ENCODE results near the gene ANKRD23. TPM values are rescaled to one million over a fixed set of nuclear protein-coding genes. Genes with fewer than 3 reads are reported as not detected.

Gene ANKRD23
- total and polyA plus RNA-seq, 2 of the 8 experiments (the other 6 are each of a cell fraction or from before 2014, with no cell fraction given), result 3.4 to 3.5 TPM

DNA sequence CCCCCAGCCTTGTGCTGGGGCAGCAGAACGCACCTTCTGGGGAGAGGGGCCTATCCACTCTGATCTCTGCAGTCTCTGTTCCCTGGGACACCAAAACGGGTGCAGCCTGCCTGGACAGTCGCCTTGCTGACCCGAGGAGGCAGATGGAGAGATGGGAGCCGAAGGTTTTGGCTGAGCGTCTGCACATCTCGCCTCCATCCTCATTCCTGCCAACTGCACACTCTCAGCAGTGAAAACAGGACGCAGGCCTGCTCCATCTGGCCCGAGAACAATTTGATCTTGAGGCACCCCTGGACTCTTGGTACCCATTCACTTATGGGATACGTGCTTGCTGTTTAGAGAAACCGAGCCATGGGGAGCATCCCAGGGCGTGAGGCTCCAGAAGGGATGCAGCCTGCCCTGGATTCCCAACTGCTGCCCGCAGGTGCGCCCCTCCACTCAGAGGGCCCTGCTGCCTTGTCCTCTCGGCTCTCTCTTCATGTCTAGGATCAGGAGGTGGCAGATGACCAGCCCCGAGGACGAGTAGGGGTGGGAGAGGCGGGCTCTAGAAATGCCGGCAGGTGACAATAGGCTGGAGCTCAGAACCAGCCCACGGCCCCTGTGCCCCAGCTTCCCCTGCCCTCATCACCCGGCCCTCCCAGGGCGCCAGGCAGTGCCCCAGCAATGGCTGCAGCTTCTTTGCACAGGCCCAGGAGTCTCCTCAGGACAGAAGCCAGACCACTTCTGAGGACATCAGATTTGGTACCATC lies 35.1 kb upstream of the ANKRD23 start:
- Histone ChIP-seq H3K18ac (ENCODE audit: extremely low read depth, low read length) (no peak overlapping the region), H3K4me1 (replicated peaks in 1 of 4; ENCODE audit: control insufficient read depth in 3 of 4, insufficient read depth in 4 of 4, low read length in 3 of 4) (peaks cover 3 to 42% (median 31%) of the 10 kb centered on the region in 4 experiments), H3K79me1 (ENCODE audit: low read depth, low read length) (no peaks in the 10 kb centered on the region), H3K4ac (replicated peaks; ENCODE audit: insufficient read length, low read depth, low read length) (no peak overlapping the region), H3K23ac (ENCODE audit: insufficient read length) (no peak overlapping the region), H3K23me2 (ENCODE audit: low read depth, low read length) (peaks cover 2% of the 10 kb centered on the region; the same call in 1 of the 2 replicates), H3K9me3 (ENCODE audit: insufficient read depth in 2 of 2, low read depth in 1 of 2, low read length in 1 of 2) (no peaks in the 10 kb centered on the region), H2BK12ac (ENCODE audit: low read depth, low read length) (peak overlapping the region; percentile 90; the same call in 1 of the 2 replicates), H3K56ac (replicated peaks; ENCODE audit: insufficient read length, low read depth, low read length) (no peak overlapping the region), H3K4me2 (ENCODE audit: insufficient read depth in 1 of 2, low read depth in 2 of 2, low read length in 2 of 2) (no peak overlapping the region), H3K4me3 (ENCODE audit: extremely low read depth in 1 of 4, insufficient read depth in 2 of 4, low read depth in 3 of 4, low read length in 4 of 4) (no peak overlapping the region), H2AK5ac (ENCODE audit: low read depth, low read length) (peak overlapping the region; percentile 93; the same call in 1 of the 2 replicates), H2AFZ (ENCODE audit: low read length) (no peak overlapping the region), H2BK15ac (ENCODE audit: low read length) (peak overlapping the region; percentile 97; the same call in 1 of the 2 replicates), H4K20me1 (replicated peaks in 1 of 2; ENCODE audit: control insufficient read depth in 1 of 2, insufficient read depth in 2 of 2, low read length in 2 of 2) (no peaks in the 10 kb centered on the region), H3K36me3 (ENCODE audit: control insufficient read depth in 2 of 4, insufficient read depth in 4 of 4, low read length in 3 of 4) (no peaks in the 10 kb centered on the region), H3K9ac (replicated peaks in 1 of 4; ENCODE audit: extremely low read depth in 1 of 4, low read depth in 3 of 4, low read length in 3 of 4) (no peak overlapping the region; a peak in 2 of 7 replicates), H2BK5ac (ENCODE audit: low read depth, low read length) (peak overlapping the region; percentile 9; the same call in 1 of the 2 replicates), H4K8ac (ENCODE audit: extremely low read depth, insufficient read depth, low read length) (peak overlapping the region; percentile 15; the same call in 1 of the 2 replicates), H4K91ac (replicated peaks; ENCODE audit: insufficient read length, low read length) (peak overlapping the region; percentile 71), H3K79me2 (ENCODE audit: control insufficient read depth in 1 of 2, insufficient read depth in 2 of 2, low read length in 2 of 2) (no peaks in the 10 kb centered on the region), H2BK120ac (replicated peaks; ENCODE audit: low read depth, low read length) (no peak overlapping the region), H3K27ac (ENCODE audit: low read depth, low read length) (no peak overlapping the region), H2BK20ac (ENCODE audit: low read length) (peak overlapping the region; percentile 93), H3K27me3 (replicated peaks in 1 of 4; ENCODE audit: control insufficient read depth in 3 of 4, extremely low read depth in 1 of 4, insufficient read depth in 3 of 4, low read length in 3 of 4) (peaks cover 0 to 2% (median 0%) of the 10 kb centered on the region in 4 experiments; a peak in 1 of 7 replicates), H3K14ac (ENCODE audit: insufficient read length) (no peak overlapping the region), H4K5ac (ENCODE audit: insufficient read length, low read depth, low read length) (no peak overlapping the region)
- 84% methylated on average over 22 of the region's 22 CpGs; no CpG with 5 or more reads in 1 of the 2 experiments for whole genome bisulfite sequencing, 2 experiments (ENCODE audit: extremely low coverage in 1 of 2, insufficient coverage in 1 of 2, insufficient read length in 1 of 2, insufficient replicate concordance in 2 of 2, low coverage in 1 of 2, low lambda C conversion rate in 2 of 2, missing lambda C conversion rate in 1 of 2)
- DNase-seq (ENCODE audit: low read depth in 1 of 2, low spot score in 2 of 2) (no peak), FAIRE-seq (no peak)
- no peak for TF ChIP-seq ASH2L (IDR thresholded peaks at IDR 0.05; ENCODE audit: low read length)
- CTCF ChIA-PET (ENCODE audit: partially characterized antibody), result interaction anchor here (0.5 to 4.0 kb wide), 8 partner anchors 11 to 75 kb away, joined by 3 to 18 read pairs (median 4); no protein-coding TSS in a partner anchor
- POLR2A ChIA-PET (ENCODE audit: partially characterized antibody), result interaction anchor here (1.0 to 2.8 kb wide), 5 partner anchors 10 to 58 kb away, joined by 3 to 9 read pairs (median 3); no protein-coding TSS in a partner anchor

All from H1 (cell line).